ENCODE measurements around the gene SALL4.

DNA sequence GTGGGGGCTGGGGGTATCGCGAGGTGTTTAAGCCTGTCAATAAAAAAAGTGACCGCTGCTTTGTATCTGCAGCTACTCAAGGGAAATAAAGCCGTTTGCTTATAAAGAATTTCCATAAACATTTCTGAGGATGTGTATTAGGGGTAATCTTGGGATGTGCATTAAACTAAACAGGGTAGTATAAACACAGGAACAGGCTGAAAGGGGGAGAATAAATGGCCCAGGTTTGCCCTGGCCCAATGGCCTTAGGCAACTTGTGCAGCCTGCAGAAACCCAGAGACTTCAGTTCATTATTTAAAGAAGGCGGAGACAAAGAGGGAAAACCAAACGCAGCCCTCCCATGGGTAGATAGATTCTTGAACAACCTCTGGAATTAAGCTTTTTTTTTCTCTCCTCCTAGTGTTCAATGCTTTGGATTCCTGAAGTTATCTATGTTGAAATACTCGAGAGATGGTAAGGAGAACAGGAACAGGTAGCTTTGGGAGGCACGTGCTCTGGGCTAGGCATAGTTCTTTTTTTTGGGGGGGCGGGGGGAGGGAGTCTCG lies 35.6 kb upstream of the SALL4 start:
- no peak for TF ChIP-seq CTCF (IDR thresholded peaks at IDR 0.05)
- no peak for TF ChIP-seq POLR2A (IDR thresholded peaks at IDR 0.05)

All from right lobe of liver (tissue), 4 donors.